A549 (cell line): ENCODE measurements around the gene ACVR1. TPM values are rescaled to one million over a fixed set of nuclear protein-coding genes. Genes with fewer than 3 reads are reported as not detected.

Experiments
- ATAC-seq, 2 experiments: fragments of 200-7000 bp in 1 of 2; fragments of >200 bp in 1 of 2; cut with Nextera tagmentation in 1 of 2; cut with Tn5 transposase in 1 of 2; 3 replicates each; pipeline versions ENCODE4 v1.8.0 to v1.9.1; 2018 to 2020; ENCODE audit warnings: mild to moderate bottlenecking in 1 of 2, moderate library complexity in 1 of 2
- CTCF ChIA-PET: fragments of 300-600 bp; sonication (Branson Sonifier 250); formaldehyde crosslinking; extraction: SDS; loops from one replicate; lab custom pipeline; 2021; ENCODE audit warnings: antibody characterized with exemption, inconsistent platforms; lab: Yijun Ruan, JAX
- POLR2A ChIA-PET: fragments of 350-600 bp; formaldehyde crosslinking; extraction: SDS; loops from one replicate; lab custom pipeline; 2021; ENCODE audit warnings: antibody characterized with exemption, inconsistent platforms; lab: Yijun Ruan, JAX
- DNase-seq, 2 experiments: peaks; one replicate each; pipeline versions ENCODE4 v3.0.0 to v3.0.0-alpha.2; 2011 to 2016; ENCODE audit warnings: low read depth in 1 of 2, low spot score in 1 of 2
- FAIRE-seq: peaks from 2 replicates; lab custom pipeline; 2011; peaks lifted over from hg19 to GRCh38; lab: Jason Lieb, UNC
- H3K27ac ChIP-seq, 2 experiments: fragments of >200 bp; sonication (Bioruptor Twin); formaldehyde crosslinking; 3 replicates each; pipeline ENCODE4 v1.5.1; 2016 to 2017
- H3K4me1 ChIP-seq: fragments of >200 bp; sonication (Bioruptor Twin); formaldehyde crosslinking; 3 replicates; pipeline ENCODE4 v1.6.1; 2016
- H3K4me2 ChIP-seq: fragments of >200 bp; sonication (Bioruptor Twin); formaldehyde crosslinking; 3 replicates; pipeline ENCODE4 v1.6.1; 2016
- H3K4me3 ChIP-seq: fragments of >200 bp; sonication (Bioruptor Twin); formaldehyde crosslinking; 3 replicates; pipeline ENCODE4 v1.5.1; 2016
- H3K9me3 ChIP-seq: fragments of >200 bp; sonication (Bioruptor Twin); formaldehyde crosslinking; 3 replicates; pipeline ENCODE4 v1.6.1; 2016
- BHLHE40 ChIP-seq: IDR thresholded peaks from 2 replicates; pipeline ENCODE4 v1.6.1; 2012; ENCODE audit warnings: low read depth, low read length, inconsistent platforms
- CBX2 ChIP-seq: fragments of 200-600 bp; sonication (generic); IDR thresholded peaks from 2 replicates; pipeline ENCODE4 v1.6.1; 2016; ENCODE audit warnings: low read depth, mild to moderate bottlenecking, borderline replicate concordance
- CBX8 ChIP-seq: fragments of 200-600 bp; sonication (generic); IDR thresholded peaks from 2 replicates; pipeline ENCODE4 v1.6.1; 2016
- CHD2 ChIP-seq: fragments of 150-350 bp; IDR thresholded peaks from 2 replicates; pipeline ENCODE4 v1.6.1; 2014; ENCODE audit warnings: low read length; ENCODE audit not compliant: partially characterized antibody
- EHMT2 ChIP-seq: fragments of 200-600 bp; sonication (generic); IDR thresholded peaks from 2 replicates; pipeline ENCODE4 v1.6.1; 2016; ENCODE audit warnings: antibody characterized with exemption, low read depth, mild to moderate bottlenecking, moderate library complexity
- ESRRA ChIP-seq: fragments of 150-350 bp; IDR thresholded peaks from 2 replicates; pipeline ENCODE4 v1.6.1; 2014; ENCODE audit warnings: mild to moderate bottlenecking, low read length, borderline replicate concordance
- FOSB ChIP-seq: fragments of 250-450 bp; sonication (Bioruptor Pico); IDR thresholded peaks from 2 replicates; pipeline ENCODE4 v1.5.0; 2020; ENCODE audit warnings: mild to moderate bottlenecking, moderate library complexity
- GATA3 ChIP-seq: IDR thresholded peaks from 2 replicates; pipeline ENCODE4 v1.6.1; 2012; ENCODE audit warnings: borderline replicate concordance
- HDAC2 ChIP-seq: fragments of 200-600 bp; sonication (generic); IDR thresholded peaks from 2 replicates; pipeline ENCODE4 v1.6.1; 2016
- HMGXB4 ChIP-seq: fragments of 250-450 bp; sonication (Bioruptor Pico); IDR thresholded peaks from 2 replicates; pipeline ENCODE4 v1.5.0; 2021; ENCODE audit warnings: mild to moderate bottlenecking, moderate library complexity, borderline replicate concordance
- HOXB13 ChIP-seq: fragments of 250-450 bp; sonication (Bioruptor Pico); IDR thresholded peaks from 2 replicates; pipeline ENCODE4 v1.5.0; 2020; ENCODE audit warnings: low read depth, mild to moderate bottlenecking, moderate library complexity
- JUNB ChIP-seq: fragments of >200 bp; sonication (Bioruptor Twin); formaldehyde crosslinking; IDR thresholded peaks from 2 replicates; pipeline ENCODE4 v1.6.1; 2016
- MYC ChIP-seq: IDR thresholded peaks from 2 replicates; pipeline ENCODE4 v1.6.1; 2012; ENCODE audit warnings: mild to moderate bottlenecking, inconsistent platforms, low read length, improper control_type of control experiment, borderline replicate concordance
- PBX3 ChIP-seq: IDR thresholded peaks from 2 replicates; pipeline ENCODE4 v1.6.1; 2012
- POLR2A ChIP-seq: IDR thresholded peaks from 2 replicates; pipeline ENCODE4 v1.6.1; 2012; ENCODE audit warnings: mild to moderate bottlenecking, low read length
- POLR2AphosphoS2 ChIP-seq: conservative IDR thresholded peaks from 2 replicates; pipeline ENCODE4 v1.6.1; 2012; ENCODE audit warnings: low read length, improper control_type of control experiment, inconsistent platforms
- REST ChIP-seq: fragments of 200-600 bp; sonication (generic); IDR thresholded peaks from 2 replicates; pipeline ENCODE4 v1.6.1; 2016; ENCODE audit warnings: antibody characterized with exemption, mild to moderate bottlenecking, moderate library complexity
- RNF2 ChIP-seq: fragments of 200-600 bp; sonication (generic); IDR thresholded peaks from 2 replicates; pipeline ENCODE4 v1.6.1; 2016; ENCODE audit warnings: low read depth, mild to moderate bottlenecking, antibody characterized with exemption, moderate library complexity, borderline replicate concordance
- SMC3 ChIP-seq: fragments of >200 bp; sonication (Bioruptor Twin); formaldehyde crosslinking; IDR thresholded peaks from 3 replicates; pipeline ENCODE4 v1.6.1; 2018; ENCODE audit warnings: inconsistent platforms
- ZFP36 ChIP-seq: fragments of 450-650 bp; IDR thresholded peaks from 2 replicates; pipeline ENCODE4 v1.6.1; 2014; ENCODE audit warnings: borderline replicate concordance; ENCODE audit not compliant: partially characterized antibody
- ZNF302 ChIP-seq: fragments of 250-450 bp; sonication (Bioruptor Pico); IDR thresholded peaks from 2 replicates; pipeline ENCODE4 v1.9.0; 2021; ENCODE audit warnings: inconsistent platforms, mild to moderate bottlenecking, moderate library complexity
- WGBS: methylation state at CpG from one replicate; pipeline ENCODE4 v1.1.6; 2017; ENCODE audit errors: missing lambda C conversion rate; 5-methylcytosine and 5-hydroxymethylcytosine counted together
- polyA plus RNA-seq, 4 experiments: library from polyadenylated mRNA; depleted of rRNA in 3 of 4; stranded (reverse); fragments of >200 nt; fragmentation: RNase III in 1 of 4; extraction: RNeasy Plus Mini Kit Qiagen cat#74134 plus additional on column Dnase treatment in 1 of 4; gene quantifications; 2 replicates in 3 of 4; 3 replicates in 1 of 4; pipeline ENCODE4 v1.2.3, GENCODE V29; 2011 to 2017

Gene ACVR1
- polyA plus RNA-seq, 2 of the 4 experiments (the other 2 are of a cell fraction): 14.6 to 21.6 TPM

GRCh38 chr2:157749684-157750083, 126.4 kb downstream of the ACVR1 start:
- FAIRE-seq (no peak), ATAC-seq (no peak)
- CTCF ChIA-PET: no interaction called here

GRCh38 chr2:157748371-157749142, 127.6 kb downstream of the ACVR1 start:
- no peaks in the 10 kb centered on the region for H3K9me3 ChIP-seq
- no peak overlapping the region for H3K27ac ChIP-seq
- FAIRE-seq (no peak), DNase-seq (no peak), ATAC-seq (no peak)
- ChIA-PET CTCF (no interaction called here), POLR2A (no interaction called here)
- no peaks in the 10 kb centered on the region for H3K4me1 ChIP-seq
- 81% methylated on average over 3 of the region's 3 CpGs for WGBS
- H3K4me2 ChIP-seq: no peak overlapping the region
- H3K4me3 ChIP-seq: no peak overlapping the region
- TF ChIP-seq JUNB (no peak), BHLHE40 (no peak), GATA3 (no peak), CBX2 (no peak), MYC (no peak)

More at GRCh38 chr2:157749684-157750083, 126.4 kb downstream of the ACVR1 start:
- no peak for TF ChIP-seq RNF2
- no peak for TF ChIP-seq FOSB (CRISPR knock-in tag)
- no peak for TF ChIP-seq ESRRA
- no peak for TF ChIP-seq HDAC2
- no peak for TF ChIP-seq REST
- TF ChIP-seq POLR2AphosphoS2: no peak
- no peak for TF ChIP-seq CBX8
- no peak for TF ChIP-seq ZNF302 (CRISPR knock-in tag)
- no peak for TF ChIP-seq ZFP36
- TF ChIP-seq HMGXB4 (CRISPR knock-in tag): no peak
- no peak for TF ChIP-seq JUNB
- TF ChIP-seq PBX3: no peak
- TF ChIP-seq BHLHE40: no peak
- TF ChIP-seq EHMT2: no peak
- no peak for TF ChIP-seq CHD2
- TF ChIP-seq SMC3: no peak
- no peak for TF ChIP-seq GATA3
- no peak for TF ChIP-seq HOXB13
- TF ChIP-seq POLR2A: no peak
- Histone ChIP-seq H3K4me1 (no peaks in the 10 kb centered on the region), H3K27ac (no peak overlapping the region), H3K4me2 (no peak overlapping the region), H3K4me3 (no peak overlapping the region), H3K9me3 (no peaks in the 10 kb centered on the region)
- DNase-seq: no peak
- 95% methylated on average over 5 of the region's 6 CpGs for WGBS
- POLR2A ChIA-PET: no interaction called here
